SK-N-MC (cell line): Measurements from ENCODE around the gene TBX3.

Experiments
- EZH2 ChIP-seq: fragments of 200-600 bp; sonication (generic); IDR thresholded peaks from one replicate; pipeline ENCODE4 v1.6.1; 2017; ENCODE audit warnings: antibody characterized with exemption
- FOXP2 ChIP-seq: optimal IDR thresholded peaks from 2 replicates; pipeline ENCODE3; 2011; ENCODE audit warnings: mild to moderate bottlenecking, moderate library complexity; ENCODE audit not compliant: insufficient read depth; ENCODE audit errors: extremely low read length, control extremely low read depth
- POLR2AphosphoS5 ChIP-seq: IDR thresholded peaks from 2 replicates; pipeline ENCODE4 v1.6.1; 2012; ENCODE audit warnings: mild to moderate bottlenecking, low read depth, low read length, borderline replicate concordance

DNA sequence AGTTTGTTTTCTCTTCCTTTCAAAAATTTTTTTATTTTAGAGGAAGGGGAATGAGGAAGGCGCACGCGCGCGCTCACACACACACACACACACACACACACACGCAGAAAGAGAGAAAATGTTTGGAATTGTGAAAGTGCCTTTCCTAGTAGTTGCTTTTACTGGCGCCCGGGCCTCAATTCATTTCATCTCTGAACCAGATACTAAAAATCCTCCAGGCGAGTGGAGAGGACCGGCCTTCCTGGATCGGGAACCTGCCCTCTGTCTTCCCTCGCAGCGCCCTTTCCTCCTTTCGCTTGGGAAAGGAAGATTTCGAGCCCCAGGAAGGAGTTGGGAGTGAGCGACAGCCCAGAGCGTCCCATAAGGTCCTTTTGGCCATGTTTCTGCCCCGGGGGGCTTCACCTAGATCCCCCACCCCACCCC is 7.8 kb upstream of the TBX3 start:
- TF ChIP-seq POLR2AphosphoS5 (no peak), EZH2 (no peak), FOXP2 (no peak)
